A549 (cell line): Measurements from ENCODE around the gene HABP2.

Source experiments
- CEBPB ChIP-seq, 2 experiments: fragments of >200 bp in 1 of 2; sonication (Bioruptor Twin) in 1 of 2; formaldehyde crosslinking in 1 of 2; IDR thresholded peaks; 2 replicates each; pipeline ENCODE4 v1.6.1; 2012 to 2016
- CTCF ChIP-seq: fragments of >200 bp; sonication (Bioruptor Twin); formaldehyde crosslinking; IDR thresholded peaks from 3 replicates; pipeline ENCODE4 v1.5.1; 2016
- ESRRA ChIP-seq: fragments of 150-350 bp; IDR thresholded peaks from 2 replicates; pipeline ENCODE4 v1.6.1; 2014; ENCODE audit warnings: mild to moderate bottlenecking, low read length, borderline replicate concordance
- MAFK ChIP-seq: fragments of 450-650 bp; IDR thresholded peaks from 2 replicates; pipeline ENCODE4 v1.6.1; 2014; ENCODE audit not compliant: partially characterized antibody
- MAX ChIP-seq: IDR thresholded peaks from 2 replicates; pipeline ENCODE4 v1.6.1; 2012
- POLR2A ChIP-seq: IDR thresholded peaks from 2 replicates; pipeline ENCODE4 v1.6.1; 2012; ENCODE audit warnings: mild to moderate bottlenecking, low read length
- POLR2AphosphoS2 ChIP-seq: conservative IDR thresholded peaks from 2 replicates; pipeline ENCODE4 v1.6.1; 2012; ENCODE audit warnings: low read length, improper control_type of control experiment, inconsistent platforms
- RAD21 ChIP-seq, 2 experiments: fragments of >200 bp in 1 of 2; sonication (Bioruptor Twin) in 1 of 2; formaldehyde crosslinking in 1 of 2; IDR thresholded peaks in 1 of 2; conservative IDR thresholded peaks in 1 of 2; 2 replicates in 1 of 2; 3 replicates in 1 of 2; pipeline ENCODE4 v1.6.1; 2012 to 2018; ENCODE audit warnings: inconsistent platforms in 1 of 2
- RARB ChIP-seq: fragments of 250-450 bp; sonication (Bioruptor Pico); IDR thresholded peaks from 2 replicates; pipeline ENCODE4 v1.8.0; 2021; ENCODE audit warnings: mild to moderate bottlenecking, moderate library complexity
- RNF2 ChIP-seq: fragments of 200-600 bp; sonication (generic); IDR thresholded peaks from 2 replicates; pipeline ENCODE4 v1.6.1; 2016; ENCODE audit warnings: low read depth, mild to moderate bottlenecking, antibody characterized with exemption, moderate library complexity, borderline replicate concordance
- SMC3 ChIP-seq: fragments of >200 bp; sonication (Bioruptor Twin); formaldehyde crosslinking; IDR thresholded peaks from 3 replicates; pipeline ENCODE4 v1.6.1; 2018; ENCODE audit warnings: inconsistent platforms
- ZSCAN20 ChIP-seq: fragments of 250-450 bp; sonication (Bioruptor Pico); IDR thresholded peaks from 2 replicates; pipeline ENCODE4 v1.8.0; 2022; ENCODE audit warnings: mild to moderate bottlenecking, moderate library complexity

GRCh38 chr10:113549856-113550255 lies 3.0 kb upstream of the HABP2 start:
- TF ChIP-seq RARB (CRISPR knock-in tag) = no peak
- TF ChIP-seq ZSCAN20 (CRISPR knock-in tag) = no peak
- TF ChIP-seq POLR2AphosphoS2 = no peak
- TF ChIP-seq CTCF = no peak
- no peak for TF ChIP-seq MAX
- TF ChIP-seq RAD21 (conservative IDR thresholded peaks at IDR 0.05 in 1 of 2, IDR thresholded peaks at IDR 0.05 in 1 of 2) = no peak
- TF ChIP-seq ESRRA = no peak
- TF ChIP-seq POLR2A = no peak
- TF ChIP-seq MAFK = no peak
- TF ChIP-seq RNF2 = no peak
- TF ChIP-seq SMC3 = no peak
- TF ChIP-seq CEBPB (IDR thresholded peaks at IDR 0.05) = no peak
